CD14-positive monocyte (primary cell): Measurements from ENCODE around the gene STK32C. TPM values are rescaled to one million over a fixed set of nuclear protein-coding genes. Genes with fewer than 3 reads are reported as not detected.

ENCODE experiments used
- DNase-seq, 3 donors: peaks; one replicate each; pipeline ENCODE4 v3.0.0-alpha.2; 2011 to 2022
- H2AFZ ChIP-seq: 2 replicates; pipeline ENCODE4 v1.6.0; 2012; ENCODE audit warnings: mild to moderate bottlenecking, low read depth, low read length, inconsistent platforms; ENCODE audit not compliant: insufficient read depth, poor library complexity, severe bottlenecking
- H3K27ac ChIP-seq, 2 donors: 1 replicate in 1 of 2; 2 replicates in 1 of 2; pipeline ENCODE4 v1.5.1; 2012 to 2013; ENCODE audit warnings: low read length in 2 of 2, control low read depth in 1 of 2, inconsistent platforms in 1 of 2, low read depth in 1 of 2, mild to moderate bottlenecking in 1 of 2
- H3K27me3 ChIP-seq, 2 donors: one replicate each; pipeline versions ENCODE4 v1.6.0 to v1.6.1; 2011 to 2013; ENCODE audit warnings: low read length in 2 of 2; ENCODE audit not compliant: control insufficient read depth in 2 of 2, insufficient read depth in 2 of 2
- H3K36me3 ChIP-seq, 2 donors: replicated peaks in 1 of 2; 1 replicate in 1 of 2; 2 replicates in 1 of 2; pipeline versions ENCODE4 v1.5.1 to v1.6.1; 2012 to 2013; ENCODE audit warnings: low read length in 2 of 2, control low read depth in 1 of 2, inconsistent platforms in 1 of 2, mild to moderate bottlenecking in 1 of 2; ENCODE audit not compliant: insufficient read depth in 2 of 2, control insufficient read depth in 1 of 2
- H3K4me1 ChIP-seq, 2 donors: 1 replicate in 1 of 2; 2 replicates in 1 of 2; pipeline versions ENCODE4 v1.5.1 to v1.6.1; 2012 to 2013; ENCODE audit warnings: low read length in 2 of 2, control low read depth in 1 of 2, inconsistent platforms in 1 of 2, mild to moderate bottlenecking in 1 of 2, moderate library complexity in 1 of 2; ENCODE audit not compliant: insufficient read depth in 2 of 2, control insufficient read depth in 1 of 2
- H3K4me2 ChIP-seq: replicated peaks from 2 replicates; pipeline ENCODE3; 2012; ENCODE audit warnings: low read length, moderate library complexity, mild to moderate bottlenecking; ENCODE audit not compliant: poor library complexity, severe bottlenecking; ENCODE audit errors: extremely low read depth
- H3K4me3 ChIP-seq, 3 experiments: fragments of 200-600 bp in 1 of 3; sonication (generic) in 1 of 3; replicated peaks in 1 of 3; 1 replicate in 2 of 3; 2 replicates in 1 of 3; pipeline ENCODE4 v1.5.1; 2011 to 2013; ENCODE audit warnings: low read length in 3 of 3, mild to moderate bottlenecking in 3 of 3, control low read depth in 2 of 3, low read depth in 2 of 3, inconsistent platforms in 1 of 3, moderate library complexity in 1 of 3
- H3K79me2 ChIP-seq: 2 replicates; pipeline ENCODE4 v1.6.0; 2012; ENCODE audit warnings: mild to moderate bottlenecking, control low read depth, inconsistent platforms, low read length, moderate library complexity; ENCODE audit not compliant: insufficient read depth
- H3K9ac ChIP-seq: 2 replicates; pipeline ENCODE4 v1.6.0; 2017; ENCODE audit warnings: low read length, mild to moderate bottlenecking; ENCODE audit not compliant: insufficient read depth, poor library complexity, severe bottlenecking
- H3K9me3 ChIP-seq, 2 donors: replicated peaks in 1 of 2; 1 replicate in 1 of 2; 2 replicates in 1 of 2; pipeline versions ENCODE4 v1.5.1 to v1.6.1; 2012 to 2013; ENCODE audit warnings: low read length in 2 of 2, control low read depth in 1 of 2; ENCODE audit not compliant: control insufficient read depth in 1 of 2, insufficient read depth in 1 of 2
- H4K20me1 ChIP-seq: 2 replicates; pipeline ENCODE4 v1.6.0; 2012; ENCODE audit warnings: mild to moderate bottlenecking, low read length, control low read depth, moderate library complexity; ENCODE audit not compliant: insufficient read depth
- H3K27ac Mint-ChIP-seq, 7 donors: one replicate each; pipeline ENCODE4 v1.8.0; 2020; ENCODE audit warnings: mild to moderate bottlenecking in 7 of 7, mixed read lengths in 7 of 7, moderate library complexity in 6 of 7, inconsistent platforms in 2 of 7
- H3K27me3 Mint-ChIP-seq, 3 donors: one replicate each; pipeline ENCODE4 v1.8.0; 2021 to 2022; ENCODE audit warnings: low read depth in 3 of 3, mild to moderate bottlenecking in 3 of 3, mixed read lengths in 3 of 3, moderate library complexity in 3 of 3, inconsistent platforms in 1 of 3
- H3K36me3 Mint-ChIP-seq, 2 donors: one replicate each; pipeline ENCODE4 v1.8.0; 2020; ENCODE audit warnings: mixed read lengths in 2 of 2, inconsistent platforms in 1 of 2, mild to moderate bottlenecking in 1 of 2
- H3K4me1 Mint-ChIP-seq: one replicate; pipeline ENCODE4 v1.8.0; 2020; ENCODE audit warnings: mild to moderate bottlenecking, mixed read lengths
- H3K4me3 Mint-ChIP-seq, 2 donors: one replicate each; pipeline ENCODE4 v1.8.0; 2020; ENCODE audit warnings: mild to moderate bottlenecking in 2 of 2, mixed read lengths in 2 of 2, moderate library complexity in 1 of 2
- H3K9me3 Mint-ChIP-seq, 7 donors: one replicate each; pipeline ENCODE4 v1.8.0; 2020 to 2022; ENCODE audit warnings: mixed read lengths in 7 of 7, mild to moderate bottlenecking in 6 of 7, moderate library complexity in 6 of 7, inconsistent platforms in 2 of 7
- WGBS: methylation state at CpG from one replicate; pipeline ENCODE4 v1.1.5; 2013; ENCODE audit warnings: missing lambda C conversion rate; ENCODE audit not compliant: insufficient coverage; 5-methylcytosine and 5-hydroxymethylcytosine counted together
- intact Hi-C, 2 donors: fragments of 100-400 bp; cut with micrococcal nuclease; formaldehyde crosslinking; loops; one replicate each; pipeline versions ENCODE4 v1.15.0 to v1.15.1; 2023
- polyA plus RNA-seq, 3 donors: library from polyadenylated mRNA; depleted of rRNA in 1 of 3; unstranded in 2 of 3; stranded (reverse) in 1 of 3; fragments of 300-500 nt in 2 of 3; fragments of >200 nt in 1 of 3; fragmentation: Illumina TruSeq in 2 of 3; gene quantifications; 1 replicate in 2 of 3; 2 replicates in 1 of 3; pipeline ENCODE4 v1.2.3, GENCODE V29; 2012 to 2021
- TF ChIP-seq, protein P1 (sequence below): fragments of 200-600 bp; IDR thresholded peaks from one replicate; pipeline ENCODE4 v1.8.0; 2022; ENCODE audit warnings: antibody characterized with exemption, mild to moderate bottlenecking

Gene STK32C
- polyA plus RNA-seq, 3 donors, result 13.6 to 22.8 (median 18.4) TPM

DNA sequence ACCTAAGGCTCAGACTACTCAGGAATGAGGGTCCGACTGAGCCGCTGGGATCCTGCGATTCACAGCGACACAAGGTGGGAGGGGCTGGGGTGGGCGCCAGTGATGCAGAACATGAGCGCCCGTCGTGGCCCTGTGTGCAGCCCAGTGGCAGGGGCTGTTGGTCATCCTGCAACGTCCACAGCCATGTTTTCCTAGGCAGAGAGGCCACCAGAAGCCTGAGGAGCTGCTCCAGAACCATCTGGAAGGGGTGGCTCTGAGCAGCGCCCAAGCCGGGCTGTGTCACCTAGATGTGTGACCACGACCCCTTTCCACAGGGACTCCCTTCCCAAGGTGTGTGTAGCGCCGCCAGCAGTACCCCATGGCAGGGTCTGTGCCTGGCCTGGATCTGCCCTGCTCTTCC, 96.5 kb downstream of the STK32C start:
- no peak overlapping the region for H3K27ac ChIP-seq
- H3K4me1 Mint-ChIP-seq, result no peaks in the 10 kb centered on the region
- no peak overlapping the region for H2AFZ ChIP-seq
- H3K79me2 ChIP-seq, result no peaks in the 10 kb centered on the region
- H4K20me1 ChIP-seq, result no peaks in the 10 kb centered on the region
- peaks cover 24 to 28% of the 10 kb centered on the region in 2 donors for H3K36me3 Mint-ChIP-seq
- no peaks in the 10 kb centered on the region for H3K27me3 ChIP-seq
- H3K9me3 ChIP-seq, result peaks cover 0 to 17% of the 10 kb centered on the region in 2 donors
- no peak overlapping the region for H3K27ac Mint-ChIP-seq
- H3K4me3 ChIP-seq, result no peak overlapping the region
- H3K9me3 Mint-ChIP-seq, result peaks cover 12 to 31% (median 18%) of the 10 kb centered on the region in 7 donors
- H3K27me3 Mint-ChIP-seq, result peaks cover 0 to 4% (median 2%) of the 10 kb centered on the region in 3 donors
- H3K4me3 Mint-ChIP-seq, result no peak overlapping the region
- TF ChIP-seq, protein P1, sequence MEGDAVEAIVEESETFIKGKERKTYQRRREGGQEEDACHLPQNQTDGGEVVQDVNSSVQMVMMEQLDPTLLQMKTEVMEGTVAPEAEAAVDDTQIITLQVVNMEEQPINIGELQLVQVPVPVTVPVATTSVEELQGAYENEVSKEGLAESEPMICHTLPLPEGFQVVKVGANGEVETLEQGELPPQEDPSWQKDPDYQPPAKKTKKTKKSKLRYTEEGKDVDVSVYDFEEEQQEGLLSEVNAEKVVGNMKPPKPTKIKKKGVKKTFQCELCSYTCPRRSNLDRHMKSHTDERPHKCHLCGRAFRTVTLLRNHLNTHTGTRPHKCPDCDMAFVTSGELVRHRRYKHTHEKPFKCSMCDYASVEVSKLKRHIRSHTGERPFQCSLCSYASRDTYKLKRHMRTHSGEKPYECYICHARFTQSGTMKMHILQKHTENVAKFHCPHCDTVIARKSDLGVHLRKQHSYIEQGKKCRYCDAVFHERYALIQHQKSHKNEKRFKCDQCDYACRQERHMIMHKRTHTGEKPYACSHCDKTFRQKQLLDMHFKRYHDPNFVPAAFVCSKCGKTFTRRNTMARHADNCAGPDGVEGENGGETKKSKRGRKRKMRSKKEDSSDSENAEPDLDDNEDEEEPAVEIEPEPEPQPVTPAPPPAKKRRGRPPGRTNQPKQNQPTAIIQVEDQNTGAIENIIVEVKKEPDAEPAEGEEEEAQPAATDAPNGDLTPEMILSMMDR, result no peak
- no peak overlapping the region for H3K9ac ChIP-seq
- no peak overlapping the region for H3K4me2 ChIP-seq
- intact Hi-C loops, result no loop called here
- no peak for DNase-seq
- no peaks in the 10 kb centered on the region for H3K36me3 ChIP-seq
- no peaks in the 10 kb centered on the region for H3K4me1 ChIP-seq
- 97% methylated on average over 14 of the region's 14 CpGs for WGBS

DNA sequence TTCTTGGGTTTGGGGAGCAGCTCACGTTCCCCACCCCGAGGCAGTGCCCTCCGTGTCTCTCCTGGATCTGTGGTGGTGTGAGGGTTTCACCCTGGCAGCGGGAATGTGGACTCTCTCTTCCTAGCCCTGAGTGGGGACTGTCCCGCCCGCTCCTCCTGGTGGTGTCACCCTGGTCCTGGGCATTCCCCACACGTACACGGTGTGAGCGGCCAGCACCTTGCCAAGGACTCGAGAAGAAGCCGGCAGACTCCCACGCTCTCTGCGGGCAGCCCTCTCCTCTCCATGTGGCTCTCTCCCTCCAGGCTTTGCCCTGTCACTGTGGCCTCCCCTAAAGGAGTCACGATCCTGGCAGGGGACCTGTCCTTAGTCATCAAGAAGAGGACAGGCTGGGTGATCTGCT, 97.0 kb downstream of the STK32C start:
- peaks cover 0 to 14% of the 10 kb centered on the region in 2 donors for H3K9me3 ChIP-seq
- no peaks in the 10 kb centered on the region for H3K79me2 ChIP-seq
- no peak overlapping the region for H3K4me2 ChIP-seq
- H4K20me1 ChIP-seq, result no peaks in the 10 kb centered on the region
- Mint-ChIP-seq H3K27me3 (peaks cover 0 to 4% (median 2%) of the 10 kb centered on the region in 3 donors), H3K4me3 (no peak overlapping the region), H3K4me1 (no peaks in the 10 kb centered on the region), H3K36me3 (peaks cover 26 to 28% of the 10 kb centered on the region in 2 donors), H3K9me3 (peaks cover 11 to 26% (median 14%) of the 10 kb centered on the region in 7 donors), H3K27ac (no peak overlapping the region)
- H2AFZ ChIP-seq, result no peak overlapping the region
- 99% methylated on average over 12 of the region's 14 CpGs for WGBS
- intact Hi-C loops, result no loop called here
- H3K4me1 ChIP-seq, result no peaks in the 10 kb centered on the region
- no peak overlapping the region for H3K27ac ChIP-seq
- H3K36me3 ChIP-seq, result no peaks in the 10 kb centered on the region
- no peak for DNase-seq
- no peaks in the 10 kb centered on the region for H3K27me3 ChIP-seq
- TF ChIP-seq, protein P1, result no peak
- no peak overlapping the region for H3K9ac ChIP-seq
- no peak overlapping the region for H3K4me3 ChIP-seq
